WTC11 (cell line): ENCODE results near the gene ZFPL1. TPM values are rescaled to one million over a fixed set of nuclear protein-coding genes. Genes with fewer than 3 reads are reported as not detected.
"Not testable (repeated sequence)": the region's sequence is repeated elsewhere in the genome, so short reads cannot be mapped to it uniquely, and the experiment has no call there.

Experiments
- ATAC-seq: fragments of 200-7000 bp; cut with Tn5 transposase; 2 replicates; pipeline ENCODE4 v1.10.0; 2021; ENCODE audit warnings: mild to moderate bottlenecking, moderate library complexity
- CTCF ChIA-PET: fragments of 300-600 bp; sonication (Branson Sonifier 250); formaldehyde crosslinking; loops from one replicate; lab custom pipeline; 2021; ENCODE audit warnings: antibody characterized with exemption; lab: Charles Lee
- POLR2A ChIA-PET: fragments of 350-600 bp; sonication (Branson Sonifier 250); formaldehyde crosslinking; loops from one replicate; lab custom pipeline; 2021; ENCODE audit warnings: antibody characterized with exemption; lab: Charles Lee
- DNase-seq: peaks from one replicate; pipeline ENCODE4 v3.0.0; 2021; ENCODE audit warnings: low spot score
- H3K27ac Mint-ChIP-seq: 2 replicates; pipeline ENCODE4 v1.8.0; 2021; ENCODE audit warnings: mixed read lengths
- H3K27me3 Mint-ChIP-seq: 2 replicates; pipeline ENCODE4 v1.8.0; 2021; ENCODE audit warnings: low read depth, mild to moderate bottlenecking, moderate library complexity, mixed read lengths
- H3K36me3 Mint-ChIP-seq: 2 replicates; pipeline ENCODE4 v1.8.0; 2021; ENCODE audit warnings: mixed read lengths
- H3K4me1 Mint-ChIP-seq: 2 replicates; pipeline ENCODE4 v1.8.0; 2022; ENCODE audit warnings: mixed read lengths
- H3K4me3 Mint-ChIP-seq: 2 replicates; pipeline ENCODE4 v1.8.0; 2021; ENCODE audit warnings: mild to moderate bottlenecking, moderate library complexity, mixed read lengths
- H3K9me3 Mint-ChIP-seq: 2 replicates; pipeline ENCODE4 v1.8.0; 2021; ENCODE audit warnings: mixed read lengths
- ATF3 ChIP-seq: sonication (generic); formaldehyde crosslinking; conservative IDR thresholded peaks from 2 replicates; pipeline ENCODE4 v1.8.1; 2022; ENCODE audit warnings: mild to moderate bottlenecking, missing genetic modification reagents
- CDX4 ChIP-seq: fragments of 250-450 bp; sonication (Bioruptor Pico); IDR thresholded peaks from 2 replicates; pipeline ENCODE4 v1.9.0; 2021; ENCODE audit warnings: moderate library complexity, mild to moderate bottlenecking, inconsistent platforms, borderline replicate concordance
- CREB1 ChIP-seq: sonication (generic); formaldehyde crosslinking; IDR thresholded peaks from 2 replicates; pipeline ENCODE4 v1.8.0; 2023; ENCODE audit warnings: mild to moderate bottlenecking, missing genetic modification reagents
- CTCF ChIP-seq: fragments of 200-600 bp; IDR thresholded peaks from 2 replicates; pipeline ENCODE4 v1.8.0; 2022; ENCODE audit warnings: antibody characterized with exemption
- IRF2 ChIP-seq: sonication (generic); formaldehyde crosslinking; IDR thresholded peaks from 2 replicates; pipeline ENCODE4 v1.8.0; 2022; ENCODE audit warnings: low read depth, missing genetic modification reagents, borderline replicate concordance
- NR2C2 ChIP-seq: sonication (generic); formaldehyde crosslinking; IDR thresholded peaks from 2 replicates; pipeline ENCODE4 v1.8.0; 2022; ENCODE audit warnings: mild to moderate bottlenecking, missing genetic modification reagents
- SOX15 ChIP-seq: fragments of 250-450 bp; sonication (Bioruptor Pico); IDR thresholded peaks from 2 replicates; pipeline ENCODE4 v1.9.0; 2021; ENCODE audit warnings: mild to moderate bottlenecking
- SP1 ChIP-seq: sonication (generic); formaldehyde crosslinking; conservative IDR thresholded peaks from 2 replicates; pipeline ENCODE4 v1.8.1; 2022; ENCODE audit warnings: missing genetic modification reagents
- TEAD4 ChIP-seq: sonication (generic); formaldehyde crosslinking; IDR thresholded peaks from 2 replicates; pipeline ENCODE4 v1.8.0; 2022; ENCODE audit warnings: mild to moderate bottlenecking, missing genetic modification reagents
- ZNF121 ChIP-seq: sonication (generic); formaldehyde crosslinking; IDR thresholded peaks from 2 replicates; pipeline ENCODE4 v1.8.0; 2023; ENCODE audit warnings: missing genetic modification reagents
- ZNF281 ChIP-seq: sonication (generic); formaldehyde crosslinking; IDR thresholded peaks from 2 replicates; pipeline ENCODE4 v1.8.0; 2023; ENCODE audit warnings: mild to moderate bottlenecking, missing genetic modification reagents
- ZNF396 ChIP-seq: fragments of 250-450 bp; sonication (Bioruptor Pico); IDR thresholded peaks from 2 replicates; pipeline ENCODE4 v1.8.0; 2021; ENCODE audit warnings: mild to moderate bottlenecking, moderate library complexity, borderline replicate concordance
- ZNF425 ChIP-seq: fragments of 250-450 bp; sonication (Bioruptor Pico); conservative IDR thresholded peaks from 2 replicates; pipeline ENCODE4 v1.9.0; 2021; ENCODE audit warnings: mild to moderate bottlenecking
- ZSCAN18 ChIP-seq: fragments of 250-450 bp; sonication (Bioruptor Pico); IDR thresholded peaks from 2 replicates; pipeline ENCODE4 v2.1.2; 2022; ENCODE audit warnings: mild to moderate bottlenecking, moderate library complexity
- total RNA-seq: library from RNA; stranded (reverse); gene quantifications from 3 replicates; pipeline ENCODE4 v1.2.3, GENCODE V29; 2021

The ZFPL1 gene
- total RNA-seq, 1 experiment from 2014 or later: 33.8 TPM

GRCh38 chr11:65117206-65118096 lies 33.4 kb downstream of the ZFPL1 start, which contains the start of gene ZNHIT2 (continued):
- no peak for TF ChIP-seq ZNF281 (CRISPR knock-in tag)
- no peak for TF ChIP-seq IRF2 (CRISPR knock-in tag)
- no peak for TF ChIP-seq SOX15 (CRISPR knock-in tag)
- no peak for TF ChIP-seq ZNF121 (CRISPR knock-in tag)
- peak; percentile 85 for TF ChIP-seq SP1
- no peak for TF ChIP-seq ZSCAN18 (CRISPR knock-in tag)
- no peak; the same call in 1 of the 2 replicates for TF ChIP-seq CDX4 (CRISPR knock-in tag)
- TF ChIP-seq ATF3: 0 out of 2 replicates have a peak, but pooled peaks have one; percentile 66
- TF ChIP-seq ZNF396 (CRISPR knock-in tag): no peak
- no peak for TF ChIP-seq ZNF425 (CRISPR knock-in tag)
- peak; percentile 81; the same call in 1 of the 2 replicates for TF ChIP-seq TEAD4 (CRISPR knock-in tag)
- TF ChIP-seq NR2C2 (CRISPR knock-in tag): peak; percentile 97
- TF ChIP-seq, all 79 proteins: peak for 31

GRCh38 chr11:65118097-65118837 lies 34.2 kb downstream of the ZFPL1 start:
- no peaks in the 10 kb centered on the region for H3K9me3 Mint-ChIP-seq
- peaks cover 37% of the 10 kb centered on the region for H3K36me3 Mint-ChIP-seq
- CTCF ChIA-PET: interaction anchor here (0.7 to 5.7 kb wide), 17 partner anchors 7 to 669 kb away, joined by 3 to 56 read pairs (median 5); partner anchors contain the start of genes ARL2, CAPN1, CDC42EP2 and RASGRP2
- peak overlapping the region; percentile 100 for H3K27ac Mint-ChIP-seq
- POLR2A ChIA-PET: interaction anchor here (0.6 to 2.3 kb wide), 4 partner anchors 17 to 63 kb away, joined by 3 to 11 read pairs (median 6); partner anchors contain the start of gene CAPN1
- H3K4me3 Mint-ChIP-seq: peak overlapping the region; percentile 86
- H3K4me1 Mint-ChIP-seq: peaks cover 24% of the 10 kb centered on the region
- ATAC-seq: no peak
- no peak for DNase-seq
- H3K27me3 Mint-ChIP-seq: no peaks in the 10 kb centered on the region
- TF ChIP-seq CTCF (peak; percentile 29), CREB1 (CRISPR knock-in tag) (no peak)

GRCh38 chr11:65118891-65119669 lies 35.1 kb downstream of the ZFPL1 start:
- not testable (repeated sequence) for H3K9me3 Mint-ChIP-seq, H3K4me3 Mint-ChIP-seq, DNase-seq, ATAC-seq, H3K27me3 Mint-ChIP-seq
- Mint-ChIP-seq H3K36me3 (peaks cover 37% of the 10 kb centered on the region), H3K27ac (peak overlapping the region; percentile 85), H3K4me1 (peaks cover 17% of the 10 kb centered on the region)
- ChIA-PET CTCF (interaction anchor here (2.2 to 5.7 kb wide), 4 partner anchors 7 to 85 kb away, joined by 7 to 56 read pairs (median 16); partner anchors contain the start of genes CAPN1, SYVN1 and TM7SF2), POLR2A (interaction anchor here (1.5 kb wide), 1 partner anchor 62 kb away, joined by 3 read pairs; no protein-coding TSS in a partner anchor)
